WTC11 (cell line): ENCODE measurements around the gene SEBOX. TPM values are rescaled to one million over a fixed set of nuclear protein-coding genes. Genes with fewer than 3 reads are reported as not detected.

Experiments used
- ATAC-seq: fragments of 200-7000 bp; cut with Tn5 transposase; 2 replicates; pipeline ENCODE4 v1.10.0; 2021; ENCODE audit warnings: mild to moderate bottlenecking, moderate library complexity
- CTCF ChIA-PET: fragments of 300-600 bp; sonication (Branson Sonifier 250); formaldehyde crosslinking; loops from one replicate; lab custom pipeline; 2021; ENCODE audit warnings: antibody characterized with exemption; lab: Charles Lee
- POLR2A ChIA-PET: fragments of 350-600 bp; sonication (Branson Sonifier 250); formaldehyde crosslinking; loops from one replicate; lab custom pipeline; 2021; ENCODE audit warnings: antibody characterized with exemption; lab: Charles Lee
- DNase-seq: peaks from one replicate; pipeline ENCODE4 v3.0.0; 2021; ENCODE audit warnings: low spot score
- H3K27ac Mint-ChIP-seq: 2 replicates; pipeline ENCODE4 v1.8.0; 2021; ENCODE audit warnings: mixed read lengths
- H3K27me3 Mint-ChIP-seq: 2 replicates; pipeline ENCODE4 v1.8.0; 2021; ENCODE audit warnings: low read depth, mild to moderate bottlenecking, moderate library complexity, mixed read lengths
- H3K36me3 Mint-ChIP-seq: 2 replicates; pipeline ENCODE4 v1.8.0; 2021; ENCODE audit warnings: mixed read lengths
- H3K4me1 Mint-ChIP-seq: 2 replicates; pipeline ENCODE4 v1.8.0; 2022; ENCODE audit warnings: mixed read lengths
- H3K4me3 Mint-ChIP-seq: 2 replicates; pipeline ENCODE4 v1.8.0; 2021; ENCODE audit warnings: mild to moderate bottlenecking, moderate library complexity, mixed read lengths
- H3K9me3 Mint-ChIP-seq: 2 replicates; pipeline ENCODE4 v1.8.0; 2021; ENCODE audit warnings: mixed read lengths
- AR ChIP-seq: fragments of 250-450 bp; sonication (Bioruptor Pico); IDR thresholded peaks from 2 replicates; pipeline ENCODE4 v1.9.0; 2021; ENCODE audit warnings: mild to moderate bottlenecking
- ARID4B ChIP-seq: sonication (generic); formaldehyde crosslinking; IDR thresholded peaks from 2 replicates; pipeline ENCODE4 v1.8.0; 2023; ENCODE audit warnings: missing genetic modification reagents, mild to moderate bottlenecking, borderline replicate concordance
- ATF2 ChIP-seq: sonication (generic); formaldehyde crosslinking; IDR thresholded peaks from 2 replicates; pipeline ENCODE4 v1.8.1; 2022; ENCODE audit warnings: low read depth, missing genetic modification reagents, borderline replicate concordance
- CDX4 ChIP-seq: fragments of 250-450 bp; sonication (Bioruptor Pico); IDR thresholded peaks from 2 replicates; pipeline ENCODE4 v1.9.0; 2021; ENCODE audit warnings: moderate library complexity, mild to moderate bottlenecking, inconsistent platforms, borderline replicate concordance
- EMX1 ChIP-seq: fragments of 250-450 bp; sonication (Bioruptor Pico); IDR thresholded peaks from 2 replicates; pipeline ENCODE4 v1.8.0; 2021; ENCODE audit warnings: mild to moderate bottlenecking
- FOXP1 ChIP-seq: sonication (generic); formaldehyde crosslinking; IDR thresholded peaks from 2 replicates; pipeline ENCODE4 v1.8.0; 2022; ENCODE audit warnings: missing genetic modification reagents, mild to moderate bottlenecking, moderate library complexity, borderline replicate concordance
- GRHL2 ChIP-seq: fragments of 250-450 bp; sonication (Bioruptor Pico); IDR thresholded peaks from 2 replicates; pipeline ENCODE4 v1.8.0; 2022; ENCODE audit warnings: mild to moderate bottlenecking, moderate library complexity; ENCODE audit not compliant: insufficient replicate concordance, severe bottlenecking
- IRF2 ChIP-seq: sonication (generic); formaldehyde crosslinking; IDR thresholded peaks from 2 replicates; pipeline ENCODE4 v1.8.0; 2022; ENCODE audit warnings: low read depth, missing genetic modification reagents, borderline replicate concordance
- MLX ChIP-seq: sonication (generic); formaldehyde crosslinking; IDR thresholded peaks from 2 replicates; pipeline ENCODE4 v1.8.1; 2023; ENCODE audit warnings: mild to moderate bottlenecking, missing genetic modification reagents, moderate library complexity
- MXD4 ChIP-seq: fragments of 250-450 bp; sonication (Bioruptor Pico); IDR thresholded peaks from 2 replicates; pipeline ENCODE4 v1.8.0; 2021; ENCODE audit warnings: mild to moderate bottlenecking, moderate library complexity, borderline replicate concordance
- NFATC4 ChIP-seq: fragments of 250-450 bp; sonication (Bioruptor Pico); IDR thresholded peaks from 2 replicates; pipeline ENCODE4 v1.9.0; 2021; ENCODE audit warnings: mild to moderate bottlenecking
- NFE2L1 ChIP-seq: sonication (generic); formaldehyde crosslinking; IDR thresholded peaks from 2 replicates; pipeline ENCODE4 v1.8.1; 2023; ENCODE audit warnings: missing genetic modification reagents
- NFYB ChIP-seq: sonication (generic); formaldehyde crosslinking; conservative IDR thresholded peaks from 2 replicates; pipeline ENCODE4 v1.8.0; 2022; ENCODE audit warnings: low read depth, missing genetic modification reagents
- NR2C2 ChIP-seq: sonication (generic); formaldehyde crosslinking; IDR thresholded peaks from 2 replicates; pipeline ENCODE4 v1.8.0; 2022; ENCODE audit warnings: mild to moderate bottlenecking, missing genetic modification reagents
- NR3C1 ChIP-seq: sonication (generic); formaldehyde crosslinking; conservative IDR thresholded peaks from 2 replicates; pipeline ENCODE4 v1.8.1; 2023; ENCODE audit warnings: low read depth, mild to moderate bottlenecking, missing genetic modification reagents
- SP1 ChIP-seq: sonication (generic); formaldehyde crosslinking; conservative IDR thresholded peaks from 2 replicates; pipeline ENCODE4 v1.8.1; 2022; ENCODE audit warnings: missing genetic modification reagents
- TP53 ChIP-seq: sonication (generic); formaldehyde crosslinking; IDR thresholded peaks from 2 replicates; pipeline ENCODE4 v1.8.1; 2023; ENCODE audit warnings: mild to moderate bottlenecking, missing genetic modification reagents
- USF2 ChIP-seq: sonication (generic); formaldehyde crosslinking; IDR thresholded peaks from 2 replicates; pipeline ENCODE4 v1.8.1; 2023; ENCODE audit warnings: mild to moderate bottlenecking, missing genetic modification reagents, moderate library complexity
- ZMAT4 ChIP-seq: fragments of 250-450 bp; sonication (Bioruptor Pico); IDR thresholded peaks from 2 replicates; pipeline ENCODE4 v1.9.0; 2021; ENCODE audit warnings: mild to moderate bottlenecking
- ZNF219 ChIP-seq: sonication (generic); formaldehyde crosslinking; IDR thresholded peaks from 2 replicates; pipeline ENCODE4 v1.8.0; 2023; ENCODE audit warnings: missing genetic modification reagents, mild to moderate bottlenecking, borderline replicate concordance
- ZNF317 ChIP-seq: sonication (generic); formaldehyde crosslinking; IDR thresholded peaks from 2 replicates; pipeline ENCODE4 v1.8.1; 2023; ENCODE audit warnings: low read depth, mild to moderate bottlenecking, moderate library complexity, missing genetic modification reagents, borderline replicate concordance
- ZNF396 ChIP-seq: fragments of 250-450 bp; sonication (Bioruptor Pico); IDR thresholded peaks from 2 replicates; pipeline ENCODE4 v1.8.0; 2021; ENCODE audit warnings: mild to moderate bottlenecking, moderate library complexity, borderline replicate concordance
- ZNF416 ChIP-seq: fragments of 250-450 bp; sonication (Bioruptor Pico); IDR thresholded peaks from 2 replicates; pipeline ENCODE4 v1.9.0; 2021; ENCODE audit warnings: mild to moderate bottlenecking, inconsistent platforms
- total RNA-seq: library from RNA; stranded (reverse); gene quantifications from 3 replicates; pipeline ENCODE4 v1.2.3, GENCODE V29; 2021

Gene SEBOX
- total RNA-seq, 1 experiment from 2014 or later, result not detected

GRCh38 chr17:28344011-28344410 is 21.0 kb downstream of the SEBOX start (continued):
- TF ChIP-seq GRHL2 (CRISPR knock-in tag), result no peak

- TF ChIP-seq NR2C2 (CRISPR knock-in tag) (no peak), ZNF219 (CRISPR knock-in tag) (no peak), MXD4 (no peak), ARID4B (no peak), FOXP1 (CRISPR knock-in tag) (no peak), CDX4 (CRISPR knock-in tag) (no peak), ZNF416 (no peak), ZNF317 (CRISPR knock-in tag) (no peak)
- no peaks in the 10 kb centered on the region for H3K9me3 Mint-ChIP-seq
- ATAC-seq (no peak), DNase-seq (no peak)
- POLR2A ChIA-PET, result interaction anchor here (1.1 kb wide), 1 partner anchor 8 kb away, joined by 3 read pairs; the partner anchor contains the start of genes IFT20 and TNFAIP1
- no peak overlapping the region for H3K27ac Mint-ChIP-seq
- peaks cover 40% of the 10 kb centered on the region for H3K36me3 Mint-ChIP-seq
- no peaks in the 10 kb centered on the region for H3K27me3 Mint-ChIP-seq
- CTCF ChIA-PET, result interaction anchor here (1.0 kb wide), 1 partner anchor 73 kb away, joined by 3 read pairs; no protein-coding TSS in a partner anchor
- peaks cover 6% of the 10 kb centered on the region; the same call in 1 of the 2 replicates for H3K4me1 Mint-ChIP-seq
- H3K4me3 Mint-ChIP-seq, result no peak overlapping the region
Measured at GRCh38 chr17:28343491-28343932, 21.5 kb downstream of the SEBOX start.

- H3K4me1 Mint-ChIP-seq, result peaks cover 6% of the 10 kb centered on the region; the same call in 1 of the 2 replicates
- no peaks in the 10 kb centered on the region for H3K27me3 Mint-ChIP-seq
- no peak overlapping the region for H3K4me3 Mint-ChIP-seq
- ChIA-PET CTCF (no interaction called here), POLR2A (interaction anchor here (0.5 kb wide), 1 partner anchor 57 kb away, joined by 4 read pairs; no protein-coding TSS in a partner anchor)
- no peak overlapping the region for H3K27ac Mint-ChIP-seq
- DNase-seq (no peak), ATAC-seq (no peak)
- peaks cover 35% of the 10 kb centered on the region for H3K36me3 Mint-ChIP-seq
- H3K9me3 Mint-ChIP-seq, result no peaks in the 10 kb centered on the region
- TF ChIP-seq SP1 (no peak), ZMAT4 (no peak), USF2 (CRISPR knock-in tag) (no peak), IRF2 (CRISPR knock-in tag) (no peak), NFYB (no peak), EMX1 (CRISPR knock-in tag) (no peak), TP53 (no peak), AR (CRISPR knock-in tag) (no peak), MLX (no peak), NFE2L1 (CRISPR knock-in tag) (no peak), NR3C1 (no peak), NFATC4 (CRISPR knock-in tag) (no peak), ZNF396 (CRISPR knock-in tag) (no peak), ATF2 (CRISPR knock-in tag) (no peak)
Measured at GRCh38 chr17:28342313-28342712, 22.7 kb downstream of the SEBOX start.
